Embryonic facial prominence (tissue), 1 donor: ENCODE results near the gene UIMC1.

Experiments
- DNase-seq: peaks from one replicate; pipeline ENCODE4 v3.0.0-alpha.2; 2016; ENCODE audit errors: extremely low spot score

Gene UIMC1

GRCh38 chr5:176902102-176902814 is 104.3 kb downstream of the UIMC1 start:
- DNase-seq = no peak

- no peak for DNase-seq
These were observed 105.1 kb downstream of the UIMC1 start for GRCh38 chr5:176901260-176902101.

- DNase-seq = no peak
These were observed 105.8 kb downstream of the UIMC1 start for GRCh38 chr5:176900780-176901204.

- DNase-seq = no peak
These were observed 106.4 kb downstream of the UIMC1 start for GRCh38 chr5:176899946-176900779.

GRCh38 chr5:176899296-176899891 is 107.2 kb downstream of the UIMC1 start, which contains the start of gene HK3:
HK3 (minus strand) TSS chr5:176899346; CDS start chr5:176896159, 3,187 bp downstream.
- DNase-seq = no peak

GRCh38 chr5:176897263-176897662 is 109.3 kb downstream of the UIMC1 start:
- no peak for DNase-seq

- no peak for DNase-seq
These were observed 110.7 kb downstream of the UIMC1 start for GRCh38 chr5:176895831-176896230.

- DNase-seq = no peak
These were observed 112.3 kb downstream of the UIMC1 start for GRCh38 chr5:176894298-176894697.

- DNase-seq = no peak
These were observed 113.9 kb downstream of the UIMC1 start for GRCh38 chr5:176892663-176893062.

- no peak for DNase-seq
These were observed 115.1 kb downstream of the UIMC1 start for GRCh38 chr5:176891331-176891958.

- DNase-seq = no peak
These were observed 115.9 kb downstream of the UIMC1 start for GRCh38 chr5:176890455-176891330.

GRCh38 chr5:176889321-176890280 is 117.0 kb downstream of the UIMC1 start:
- DNase-seq = no peak

GRCh38 chr5:176888865-176889165 is 117.8 kb downstream of the UIMC1 start:
- no peak for DNase-seq

- DNase-seq = no peak
These were observed 118.3 kb downstream of the UIMC1 start for GRCh38 chr5:176888016-176888864.

- DNase-seq = no peak
These were observed 119.2 kb downstream of the UIMC1 start for GRCh38 chr5:176887252-176887849.

GRCh38 chr5:176886336-176887251 is 120.0 kb downstream of the UIMC1 start:
- no peak for DNase-seq

- no peak for DNase-seq
These were observed 122.0 kb downstream of the UIMC1 start for GRCh38 chr5:176884571-176884890.
